GM21825 (cell line): ENCODE results near the gene HTT-AS.
"Not testable (repeated sequence)": the region's sequence is repeated elsewhere in the genome, so short reads cannot be mapped to it uniquely, and the experiment has no call there.

Experiments used
- ATAC-seq: cut with Tn5 transposase; IDR thresholded peaks from one replicate; pipeline ENCODE4 v1.9.1; 2021; ENCODE audit warnings: mild to moderate bottlenecking, moderate library complexity; ENCODE audit not compliant: unreplicated experiment

HTT-AS gene

GRCh38 chr4:3074078-3074845 is at the start of gene HTT-AS, which contains the start of gene HTT:
Gene HTT-AS, minus strand, starts transcription at chr4:3074538.
Gene HTT, plus strand, starts transcription at chr4:3074681. Its CDS starts 145 bp downstream, at chr4:3074826.
- ATAC-seq, result peak; percentile 71

- ATAC-seq, result no peak
Measured at GRCh38 chr4:3123181-3123671, 48.9 kb upstream of the HTT-AS start.

GRCh38 chr4:3122081-3122563 is 47.8 kb upstream of the HTT-AS start:
- no peak for ATAC-seq

GRCh38 chr4:3121596-3121995 is 47.3 kb upstream of the HTT-AS start:
- ATAC-seq, result no peak

GRCh38 chr4:3121110-3121509 is 46.8 kb upstream of the HTT-AS start:
- ATAC-seq, result no peak

GRCh38 chr4:3119464-3119863 is 45.1 kb upstream of the HTT-AS start:
- no peak for ATAC-seq

GRCh38 chr4:3118312-3118711 is 44.0 kb upstream of the HTT-AS start:
- no peak for ATAC-seq

GRCh38 chr4:3116955-3117354 is 42.6 kb upstream of the HTT-AS start:
- ATAC-seq, result no peak

GRCh38 chr4:3115637-3116270 is 41.4 kb upstream of the HTT-AS start:
- no peak for ATAC-seq

GRCh38 chr4:3114377-3114776 is 40.0 kb upstream of the HTT-AS start:
- ATAC-seq, result no peak

- ATAC-seq, result no peak
Measured at GRCh38 chr4:3112609-3113469, 38.5 kb upstream of the HTT-AS start.

- no peak for ATAC-seq
Measured at GRCh38 chr4:3112201-3112600, 37.9 kb upstream of the HTT-AS start.

- no peak for ATAC-seq
Measured at GRCh38 chr4:3111461-3111860, 37.1 kb upstream of the HTT-AS start.

- ATAC-seq, result no peak
Measured at GRCh38 chr4:3108211-3108610, 33.9 kb upstream of the HTT-AS start.

GRCh38 chr4:3107691-3108121 is 33.4 kb upstream of the HTT-AS start:
- ATAC-seq, result no peak

- ATAC-seq, result no peak
Measured at GRCh38 chr4:3107271-3107670, 32.9 kb upstream of the HTT-AS start.

- ATAC-seq, result peak; percentile 93
Measured at GRCh38 chr4:3106339-3107186, 32.2 kb upstream of the HTT-AS start.

GRCh38 chr4:3098346-3098745 is 24.0 kb upstream of the HTT-AS start:
- ATAC-seq, result no peak

GRCh38 chr4:3096202-3096601 is 21.9 kb upstream of the HTT-AS start:
- no peak for ATAC-seq

- ATAC-seq, result not testable (repeated sequence)
Measured at GRCh38 chr4:3094701-3095100, 20.4 kb upstream of the HTT-AS start.
